IMR-90 (cell line): ENCODE results near the gene ALOX5AP. TPM values are rescaled to one million over a fixed set of nuclear protein-coding genes. Genes with fewer than 3 reads are reported as not detected.

Source experiments
- ATAC-seq: fragments of 200-7000 bp; cut with Tn5 transposase; 2 replicates; pipeline ENCODE4 v1.9.1; 2020; ENCODE audit warnings: low read depth, mild to moderate bottlenecking, moderate library complexity
- BruUV-seq: library from RNA; stranded (reverse); fragments of 400-500 nt; replicated peaks from 2 replicates; lab custom pipeline; 2021; lab: Mats Ljungman, UMichigan
- CTCF ChIA-PET: fragments of 300-600 bp; formaldehyde crosslinking; extraction: SDS; loops from one replicate; lab custom pipeline; 2021; ENCODE audit warnings: antibody characterized with exemption; lab: Yijun Ruan, JAX
- POLR2A ChIA-PET: fragments of 300-600 bp; sonication (Branson Sonifier 250); formaldehyde crosslinking; loops from one replicate; lab custom pipeline; 2022; ENCODE audit warnings: antibody characterized with exemption; ENCODE audit not compliant: unreplicated experiment; lab: Charles Lee
- DNase-seq: peaks from one replicate; pipeline ENCODE4 v3.0.0; 2013
- H2AFZ ChIP-seq: replicated peaks from 2 replicates; pipeline ENCODE3; 2013; ENCODE audit warnings: low read length, mild to moderate bottlenecking; ENCODE audit not compliant: poor library complexity
- H2AK5ac ChIP-seq: 2 replicates; pipeline ENCODE4 v1.6.1; 2013; ENCODE audit warnings: low read depth, low read length, inconsistent platforms
- H2AK9ac ChIP-seq: replicated peaks from 2 replicates; pipeline ENCODE3; 2013; ENCODE audit warnings: mild to moderate bottlenecking, low read depth, low read length, moderate library complexity; ENCODE audit not compliant: poor library complexity
- H2BK120ac ChIP-seq: 2 replicates; pipeline ENCODE4 v1.6.1; 2013; ENCODE audit warnings: low read depth, low read length, inconsistent platforms
- H2BK15ac ChIP-seq: 3 replicates; pipeline ENCODE4 v1.6.1; 2013; ENCODE audit warnings: low read depth, low read length, inconsistent platforms
- H2BK20ac ChIP-seq: 2 replicates; pipeline ENCODE4 v1.6.1; 2013; ENCODE audit warnings: low read depth, mild to moderate bottlenecking, inconsistent platforms, low read length, moderate library complexity
- H2BK5ac ChIP-seq: 2 replicates; pipeline ENCODE4 v1.6.1; 2013; ENCODE audit warnings: mild to moderate bottlenecking, low read depth, low read length, inconsistent platforms; ENCODE audit not compliant: poor library complexity, severe bottlenecking
- H3K14ac ChIP-seq: replicated peaks from 2 replicates; pipeline ENCODE4 v1.6.1; 2013; ENCODE audit warnings: low read depth, low read length, inconsistent platforms
- H3K18ac ChIP-seq: 2 replicates; pipeline ENCODE4 v1.6.1; 2013; ENCODE audit warnings: low read depth, low read length, control low read depth
- H3K23ac ChIP-seq: 2 replicates; pipeline ENCODE4 v1.6.1; 2013; ENCODE audit warnings: low read depth, low read length, inconsistent platforms
- H3K27ac ChIP-seq: 2 replicates; pipeline ENCODE4 v1.5.1; 2013; ENCODE audit warnings: mild to moderate bottlenecking, control low read depth, low read length; ENCODE audit not compliant: insufficient read depth
- H3K27me3 ChIP-seq: 2 replicates; pipeline ENCODE4 v1.6.1; 2013; ENCODE audit warnings: low read length; ENCODE audit not compliant: control insufficient read depth, insufficient read depth
- H3K36me3 ChIP-seq: 2 replicates; pipeline ENCODE4 v1.6.1; 2013; ENCODE audit warnings: low read length, mixed read lengths; ENCODE audit not compliant: control insufficient read depth, insufficient read depth
- H3K4ac ChIP-seq: 2 replicates; pipeline ENCODE4 v1.6.1; 2013; ENCODE audit warnings: low read depth, low read length, inconsistent platforms
- H3K4me1 ChIP-seq: 2 replicates; pipeline ENCODE4 v1.6.1; 2013; ENCODE audit warnings: low read length, mixed read lengths; ENCODE audit not compliant: control insufficient read depth, insufficient read depth
- H3K4me2 ChIP-seq: 2 replicates; pipeline ENCODE4 v1.6.1; 2013; ENCODE audit warnings: low read depth, mild to moderate bottlenecking, control low read depth, low read length, moderate library complexity
- H3K4me3 ChIP-seq: 2 replicates; pipeline ENCODE4 v1.5.1; 2013; ENCODE audit warnings: low read depth, mild to moderate bottlenecking, control low read depth, low read length, moderate library complexity; ENCODE audit not compliant: insufficient read depth
- H3K56ac ChIP-seq: 2 replicates; pipeline ENCODE4 v1.6.1; 2013; ENCODE audit warnings: low read length, inconsistent platforms; ENCODE audit not compliant: insufficient read depth; ENCODE audit errors: extremely low read depth
- H3K79me1 ChIP-seq, 2 experiments: 2 replicates each; pipeline ENCODE4 v1.6.1; 2013; ENCODE audit warnings: low read length in 2 of 2, inconsistent platforms in 1 of 2, low read depth in 1 of 2
- H3K9ac ChIP-seq: 2 replicates; pipeline ENCODE4 v1.6.1; 2013; ENCODE audit warnings: low read depth, low read length, control low read depth
- H3K9me1 ChIP-seq: 2 replicates; pipeline ENCODE4 v1.6.1; 2013; ENCODE audit warnings: low read length, inconsistent platforms; ENCODE audit not compliant: insufficient read depth
- H3K9me3 ChIP-seq: 2 replicates; pipeline ENCODE4 v1.6.1; 2013; ENCODE audit warnings: low read length; ENCODE audit not compliant: control insufficient read depth, insufficient read depth
- H4K20me1 ChIP-seq: 2 replicates; pipeline ENCODE4 v1.6.1; 2013; ENCODE audit warnings: low read length, inconsistent platforms; ENCODE audit not compliant: insufficient read depth
- H4K5ac ChIP-seq: 2 replicates; pipeline ENCODE4 v1.6.1; 2013; ENCODE audit warnings: mild to moderate bottlenecking, low read depth, low read length, control low read depth
- H4K8ac ChIP-seq, 2 experiments: 2 replicates each; pipeline ENCODE4 v1.6.1; 2013; ENCODE audit warnings: low read depth in 2 of 2, low read length in 2 of 2, control low read depth in 1 of 2, inconsistent platforms in 1 of 2
- H4K91ac ChIP-seq: 2 replicates; pipeline ENCODE4 v1.6.1; 2013; ENCODE audit warnings: low read depth, low read length, inconsistent platforms; ENCODE audit not compliant: insufficient read depth
- CEBPB ChIP-seq: IDR thresholded peaks from 2 replicates; pipeline ENCODE4 v1.6.1; 2012; ENCODE audit warnings: low read depth, low read length, improper control_type of control experiment
- POLR2A ChIP-seq: IDR thresholded peaks from 2 replicates; pipeline ENCODE4 v1.6.1; 2012; ENCODE audit warnings: mild to moderate bottlenecking, low read depth, low read length
- WGBS, 2 experiments: methylation state at CpG; one replicate each; pipeline versions ENCODE4 v1.1.5 to v1.1.7; 2013; ENCODE audit warnings: missing lambda C conversion rate in 2 of 2; ENCODE audit not compliant: insufficient read length in 1 of 2; ENCODE audit errors: extremely low coverage in 2 of 2; 5-methylcytosine and 5-hydroxymethylcytosine counted together
- dilution Hi-C: fragments of 300-500 bp; cut with HindIII; formaldehyde crosslinking; loops from one replicate; pipeline ENCODE4 v1.14.3; 2018; ENCODE audit warnings: low sequenced_read_pairs; ENCODE audit not compliant: unreplicated experiment
- in situ Hi-C: fragments of 300-500 bp; cut with MboI; formaldehyde crosslinking; loops from 3 replicates; pipeline ENCODE4 v1.14.3; 2019; ENCODE audit warnings: low sequenced_read_pairs, inconsistent platforms, mixed read lengths
- intact Hi-C: fragments of 100-400 bp; cut with micrococcal nuclease; formaldehyde crosslinking; loops from 2 replicates; pipeline ENCODE4 v1.10.0; 2022
- polyA plus RNA-seq, 3 experiments: library from polyadenylated mRNA; depleted of rRNA; stranded (reverse); fragments of >200 nt; gene quantifications; 2 replicates each; pipeline ENCODE4 v1.2.3, GENCODE V29; 2012; ENCODE audit warnings: low replicate concordance in 1 of 3
- total RNA-seq: library from RNA; depleted of rRNA; stranded (reverse); fragments of >200 nt; gene quantifications from 2 replicates; pipeline ENCODE4 v1.2.3, GENCODE V29; 2012

The ALOX5AP gene
- total and polyA plus RNA-seq, 2 of the 4 experiments (the other 2 are of a cell fraction): 0.62 TPM; not detected in 1

DNA sequence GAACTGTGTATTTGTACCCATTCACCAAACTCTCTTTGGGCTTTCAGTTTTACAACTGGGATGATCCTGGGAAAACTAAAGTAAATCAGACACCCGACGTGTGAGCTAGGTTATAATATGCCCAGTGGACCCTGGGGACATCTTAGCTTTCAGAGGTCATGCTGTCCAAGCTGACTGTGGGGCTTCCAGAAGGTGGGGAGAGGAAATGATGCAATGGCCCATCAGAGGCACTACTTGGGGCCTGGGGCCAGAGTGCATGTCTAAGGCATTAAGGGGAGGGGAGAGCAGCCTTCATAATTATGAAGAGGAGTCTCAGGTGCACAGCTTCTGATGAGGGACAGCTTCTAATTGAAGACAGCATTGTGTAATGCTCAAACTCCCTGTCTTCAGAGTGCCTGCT lies 30.9 kb downstream of the ALOX5AP start:
- BruUV-seq: no TSS peak
- Histone ChIP-seq H3K23ac (no peak overlapping the region), H2AK5ac (no peak overlapping the region), H2BK5ac (no peak overlapping the region), H4K5ac (no peak overlapping the region), H4K20me1 (no peaks in the 10 kb centered on the region), H3K18ac (no peak overlapping the region), H3K4ac (no peak overlapping the region), H2AFZ (no peak overlapping the region), H2BK120ac (no peak overlapping the region), H3K9me1 (peaks cover 5% of the 10 kb centered on the region; the same call in 1 of the 2 replicates), H4K8ac (no peak overlapping the region), H3K4me2 (no peak overlapping the region), H3K4me1 (no peaks in the 10 kb centered on the region), H2BK20ac (no peak overlapping the region), H4K91ac (no peak overlapping the region), H3K4me3 (no peak overlapping the region), H3K27ac (no peak overlapping the region), H2BK15ac (no peak overlapping the region), H3K27me3 (no peaks in the 10 kb centered on the region), H3K56ac (no peak overlapping the region), H3K36me3 (no peaks in the 10 kb centered on the region), H3K9me3 (no peaks in the 10 kb centered on the region), H3K9ac (no peak overlapping the region), H3K14ac (no peak overlapping the region), H2AK9ac (no peak overlapping the region), H3K79me1 (no peaks in the 10 kb centered on the region)
- no peak for ATAC-seq
- dilution Hi-C loops (no loop called here), intact Hi-C loops (no loop called here), in situ Hi-C loops (no loop called here)
- CTCF ChIA-PET: interaction anchor here (0.6 to 0.7 kb wide), 2 partner anchors 232 to 263 kb away, joined by 3 read pairs; no protein-coding TSS in a partner anchor
- POLR2A ChIA-PET: no interaction called here
- DNase-seq: no peak
- TF ChIP-seq CEBPB: 0 out of 2 replicates have a peak, but pooled peaks have one; percentile 6
- no peak for TF ChIP-seq POLR2A
- no CpG with 5 or more reads among the region's 2 CpGs for WGBS, 2 experiments
